Measurements from ENCODE around the gene APMAP. TPM values are rescaled to one million over a fixed set of nuclear protein-coding genes. Genes with fewer than 3 reads are reported as not detected.
A peak's percentile ranks its signal among the peaks of the same experiment; 100 is the strongest.

Gene APMAP
- total and polyA plus RNA-seq, 8 donors = 20.8 to 47.8 (median 28.4) TPM

- Histone ChIP-seq H3K27ac (no peak overlapping the region), H3K4me3 (no peak overlapping the region), H3K4me1 (no peaks in the 10 kb centered on the region), H3K9me3 (no peaks in the 10 kb centered on the region), H3K27me3 (no peaks in the 10 kb centered on the region), H3K36me3 (peaks cover 0 to 37% (median 5%) of the 10 kb centered on the region in 3 donors)
- intact Hi-C loops (cut with DNase I) = no loop called here
- 96 to 97% methylated on average over 6 of the region's 6 CpGs for WGBS, 2 donors
- no peak for FAIRE-seq
- TF ChIP-seq CTCF (IDR thresholded peaks at IDR 0.05) = no peak
- DNase-seq = no peak
- no peak for ATAC-seq
Observed at GRCh38 chr20:24962510-24962909, 30.0 kb downstream of the APMAP start.

GRCh38 chr20:24962182-24962492, 30.4 kb downstream of the APMAP start:
- ATAC-seq (no peak), FAIRE-seq (no peak), DNase-seq (no peak)
- no peak for TF ChIP-seq CTCF (IDR thresholded peaks at IDR 0.05)
- Histone ChIP-seq H3K9me3 (no peaks in the 10 kb centered on the region), H3K4me3 (no peak overlapping the region), H3K36me3 (peaks cover 0 to 35% (median 5%) of the 10 kb centered on the region in 3 donors), H3K4me1 (no peaks in the 10 kb centered on the region), H3K27ac (no peak overlapping the region), H3K27me3 (no peaks in the 10 kb centered on the region)
- WGBS, 2 donors = 96% methylated on average over 2 of the region's 2 CpGs
- intact Hi-C loops (cut with DNase I) = no loop called here

- Histone ChIP-seq H3K4me3 (no peak overlapping the region), H3K9me3 (no peaks in the 10 kb centered on the region), H3K4me1 (no peaks in the 10 kb centered on the region), H3K27ac (no peak overlapping the region), H3K27me3 (no peaks in the 10 kb centered on the region), H3K36me3 (peaks cover 0 to 32% (median 5%) of the 10 kb centered on the region in 3 donors)
- ATAC-seq (no peak), FAIRE-seq (no peak), DNase-seq (peak in 1 of 6 donors; percentile 19)
- intact Hi-C loops (cut with DNase I) = no loop called here
- 86 to 87% methylated on average over 20 of the region's 20 CpGs for WGBS, 2 donors
- TF ChIP-seq CTCF (IDR thresholded peaks at IDR 0.05) = no peak
Observed at GRCh38 chr20:24961384-24962181, 31.0 kb downstream of the APMAP start.

GRCh38 chr20:24960861-24961260, 31.7 kb downstream of the APMAP start:
- DNase-seq = no peak
- intact Hi-C loops (cut with DNase I) = no loop called here
- Histone ChIP-seq H3K4me1 (no peaks in the 10 kb centered on the region), H3K27ac (no peak overlapping the region), H3K27me3 (no peaks in the 10 kb centered on the region), H3K36me3 (peaks cover 0 to 25% (median 5%) of the 10 kb centered on the region in 3 donors), H3K9me3 (no peaks in the 10 kb centered on the region), H3K4me3 (no peak overlapping the region)
- TF ChIP-seq CTCF (IDR thresholded peaks at IDR 0.05) = no peak
- FAIRE-seq = no peak
- ATAC-seq = peak in 1 of 4 donors; percentile 21
- WGBS, 2 donors = 51 to 60% methylated on average over 2 of the region's 2 CpGs

GRCh38 chr20:24960302-24960801, 32.2 kb downstream of the APMAP start:
- 82 to 94% methylated on average over 10 of the region's 10 CpGs for whole genome bisulfite sequencing, 2 donors
- TF ChIP-seq CTCF (IDR thresholded peaks at IDR 0.05) = no peak
- ATAC-seq (peak in 2 of 4 donors; percentile 30 to 95), FAIRE-seq (no peak), DNase-seq (peak in 5 of 6 donors; percentile 6 to 75 (median 52))
- Histone ChIP-seq H3K36me3 (peaks cover 0 to 20% (median 5%) of the 10 kb centered on the region in 3 donors), H3K9me3 (no peaks in the 10 kb centered on the region), H3K27me3 (no peaks in the 10 kb centered on the region), H3K4me3 (no peak overlapping the region), H3K27ac (no peak overlapping the region), H3K4me1 (no peaks in the 10 kb centered on the region)
- intact Hi-C loops (cut with DNase I) = no loop called here

All from pancreas (tissue), 10 donors.